ENCODE measurements around the gene TWIST2. TPM values are rescaled to one million over a fixed set of nuclear protein-coding genes. Genes with fewer than 3 reads are reported as not detected.
A peak's percentile ranks its signal among the peaks of the same experiment; 100 is the strongest.

The TWIST2 gene
- total RNA-seq, 2 donors from 2014 or later = 6.2 to 26.1 TPM

- TF ChIP-seq CTCF (IDR thresholded peaks at IDR 0.05) = no peak
- Histone ChIP-seq H3K27ac (no peak overlapping the region), H3K4me1 (no peaks in the 10 kb centered on the region), H3K4me3 (no peak overlapping the region), H3K27me3 (no peaks in the 10 kb centered on the region), H3K36me3 (no peaks in the 10 kb centered on the region), H3K9me3 (no peaks in the 10 kb centered on the region)
- DNase-seq (ENCODE audit: low spot score) = peak; percentile 57
Observed at GRCh38 chr2:238874330-238875050, 26.6 kb downstream of the TWIST2 start.

- TF ChIP-seq CTCF (IDR thresholded peaks at IDR 0.05) = peak in 1 of 2 donors; percentile 18
- Histone ChIP-seq H3K27ac (peak overlapping the region in 1 of 2 donors; percentile 13), H3K36me3 (no peaks in the 10 kb centered on the region), H3K27me3 (no peaks in the 10 kb centered on the region), H3K4me3 (no peak overlapping the region), H3K4me1 (no peaks in the 10 kb centered on the region), H3K9me3 (no peaks in the 10 kb centered on the region)
- peak; percentile 62 for DNase-seq (ENCODE audit: low spot score)
Observed at GRCh38 chr2:238875101-238875470, 27.2 kb downstream of the TWIST2 start.

GRCh38 chr2:238875471-238876231 is 27.8 kb downstream of the TWIST2 start:
- TF ChIP-seq CTCF (IDR thresholded peaks at IDR 0.05) = no peak
- no peak for DNase-seq (ENCODE audit: low spot score)
- Histone ChIP-seq H3K27ac (peak overlapping the region in 1 of 2 donors; percentile 13), H3K4me3 (no peak overlapping the region), H3K27me3 (no peaks in the 10 kb centered on the region), H3K9me3 (no peaks in the 10 kb centered on the region), H3K36me3 (no peaks in the 10 kb centered on the region), H3K4me1 (no peaks in the 10 kb centered on the region)

GRCh38 chr2:238876232-238876630 is 28.3 kb downstream of the TWIST2 start:
- H3K27me3 ChIP-seq = no peaks in the 10 kb centered on the region
- H3K36me3 ChIP-seq = no peaks in the 10 kb centered on the region
- no peak for TF ChIP-seq CTCF (IDR thresholded peaks at IDR 0.05)
- H3K4me3 ChIP-seq = no peak overlapping the region
- H3K9me3 ChIP-seq = no peaks in the 10 kb centered on the region
- no peaks in the 10 kb centered on the region for H3K4me1 ChIP-seq
- DNase-seq (ENCODE audit: low spot score) = no peak
- H3K27ac ChIP-seq = no peak overlapping the region

GRCh38 chr2:238878051-238878735 is 30.3 kb downstream of the TWIST2 start:
- Histone ChIP-seq H3K9me3 (no peaks in the 10 kb centered on the region), H3K4me1 (no peaks in the 10 kb centered on the region), H3K27ac (no peak overlapping the region), H3K36me3 (no peaks in the 10 kb centered on the region), H3K4me3 (no peak overlapping the region), H3K27me3 (no peaks in the 10 kb centered on the region)
- DNase-seq (ENCODE audit: low spot score) = no peak
- TF ChIP-seq CTCF (IDR thresholded peaks at IDR 0.05) = no peak

All from right atrium auricular region (tissue), 2 donors.